ENCODE data around the gene CBFA2T2. TPM values are rescaled to one million over a fixed set of nuclear protein-coding genes. Genes with fewer than 3 reads are reported as not detected.

CBFA2T2 gene
- total and polyA plus RNA-seq, 2 donors (not counting 3 experiments of a cell fraction or from before 2014, with no cell fraction given) = 10.7 to 12.1 TPM

DNA sequence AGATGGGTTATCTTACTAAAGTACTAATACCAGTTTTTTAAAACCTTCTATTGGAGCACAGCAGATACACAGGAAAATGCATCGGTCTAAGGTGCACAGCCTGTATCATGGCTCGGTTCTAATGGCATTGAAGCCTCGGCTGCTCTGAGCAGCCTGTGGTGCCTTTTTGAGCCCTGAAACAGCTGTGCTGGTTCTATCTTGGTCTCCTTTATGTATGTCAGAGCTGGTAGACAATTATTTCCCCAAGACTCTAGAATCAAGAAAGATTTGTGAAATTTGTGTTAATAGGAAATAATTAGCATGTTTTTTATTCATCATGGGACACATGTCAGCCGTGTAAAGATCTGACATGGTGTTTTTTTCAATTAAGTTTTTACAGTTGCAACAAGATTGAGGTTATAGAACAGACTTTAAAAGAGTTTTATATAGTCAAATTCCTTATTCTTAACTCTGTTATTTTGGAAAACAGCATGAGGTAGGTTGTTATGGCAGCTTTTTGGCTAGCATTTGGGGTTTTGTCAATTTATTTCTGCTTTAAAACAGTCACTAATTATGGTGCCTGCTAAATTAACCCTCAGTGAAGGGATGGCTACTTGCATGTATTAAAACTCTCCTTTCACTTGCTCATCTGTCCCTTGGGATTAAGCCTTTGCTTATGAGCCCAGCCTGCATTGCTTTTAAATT lies 132.0 kb downstream of the CBFA2T2 start:
- Histone ChIP-seq H3K27ac (ENCODE audit: insufficient read depth, low read depth, low read length) (no peak overlapping the region), H2AFZ (ENCODE audit: low read depth, low read length) (no peak overlapping the region), H3K4me1 (ENCODE audit: control insufficient read depth, extremely low read depth, insufficient read depth, low read length) (no peaks in the 10 kb centered on the region), H3K4me2 (ENCODE audit: insufficient read depth, low read length) (no peak overlapping the region), H4K20me1 (replicated peaks; ENCODE audit: control insufficient read depth, extremely low read depth, insufficient read depth, low read length) (no peaks in the 10 kb centered on the region), H3K9me1 (replicated peaks; ENCODE audit: control insufficient read depth, extremely low read depth, insufficient read depth, low read length) (no peaks in the 10 kb centered on the region), H3K27me3 (ENCODE audit: control insufficient read depth in 2 of 2, insufficient read depth in 2 of 2, low read length in 2 of 2) (no peaks in the 10 kb centered on the region), H3K4me3 (replicated peaks in 1 of 3; ENCODE audit: insufficient read depth in 1 of 3, low read depth in 1 of 3, low read length in 3 of 3) (no peak overlapping the region), H3K9me3 (replicated peaks; ENCODE audit: control insufficient read depth, insufficient read depth, low read length) (no peaks in the 10 kb centered on the region), H3K79me2 (ENCODE audit: control insufficient read depth, insufficient read depth, low read length) (no peaks in the 10 kb centered on the region), H3K36me3 (ENCODE audit: control insufficient read depth in 2 of 2, extremely low read depth in 1 of 2, insufficient read depth in 2 of 2, low read length in 2 of 2) (peaks cover 0 to 2% of the 10 kb centered on the region in 2 experiments), H3K9ac (replicated peaks; ENCODE audit: extremely low read depth, insufficient read depth, low read length) (no peak overlapping the region)
- ChIA-PET POLR2A (no interaction called here), CTCF (interaction anchor here (1.0 kb wide), 1 partner anchor 46 kb away, joined by 3 read pairs; no protein-coding TSS in a partner anchor)
- BruUV-seq (replicated peaks) = no TSS peak
- FAIRE-seq (no peak), DNase-seq (ENCODE audit: low read depth, low spot score) (no peak)
- TF ChIP-seq GATA2 (IDR thresholded peaks at IDR 0.05; ENCODE audit: insufficient read depth, insufficient read length, low read depth, low read length) = no peak
- intact Hi-C loops (cut with micrococcal nuclease) (no loop called here), dilution Hi-C loops (cut with MboI; ENCODE audit: extremely low pct_ligation_motif_present, low sequenced_read_pairs) (no loop called here)

DNA sequence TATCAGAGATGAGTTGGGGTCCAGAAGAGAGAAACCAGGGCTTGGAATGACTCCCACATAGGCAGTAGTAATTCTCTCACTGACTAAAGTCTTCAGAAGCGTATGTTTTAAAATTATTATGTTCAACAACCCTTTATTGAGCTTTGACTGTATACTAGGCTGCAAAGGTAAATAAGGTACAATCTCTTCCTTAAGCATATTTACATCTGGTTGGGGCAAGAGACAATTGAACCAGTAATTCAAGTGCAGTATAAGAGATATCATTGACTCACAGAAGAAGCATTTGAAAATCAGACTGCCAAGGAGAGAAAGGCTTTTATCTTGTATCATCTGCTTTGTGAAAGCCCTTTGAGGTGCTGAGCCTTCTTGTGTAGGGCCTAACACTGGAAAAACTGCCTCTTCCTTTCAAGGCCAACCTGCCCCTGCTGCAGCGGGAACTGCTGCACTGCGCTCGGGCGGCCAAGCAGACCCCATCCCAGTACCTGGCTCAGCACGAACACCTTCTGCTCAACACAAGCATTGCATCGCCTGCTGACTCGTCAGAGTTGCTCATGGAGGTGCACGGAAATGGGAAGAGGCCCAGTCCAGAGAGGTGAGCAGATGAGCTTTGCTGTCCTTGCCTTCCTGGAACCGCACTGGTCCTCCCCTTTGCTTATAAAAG lies 132.9 kb downstream of the CBFA2T2 start:
- Histone ChIP-seq H3K4me1 (ENCODE audit: control insufficient read depth, extremely low read depth, insufficient read depth, low read length) (no peaks in the 10 kb centered on the region), H3K9me1 (replicated peaks; ENCODE audit: control insufficient read depth, extremely low read depth, insufficient read depth, low read length) (no peaks in the 10 kb centered on the region), H3K4me3 (replicated peaks in 1 of 3; ENCODE audit: insufficient read depth in 1 of 3, low read depth in 1 of 3, low read length in 3 of 3) (no peak overlapping the region), H2AFZ (ENCODE audit: low read depth, low read length) (no peak overlapping the region), H3K9ac (replicated peaks; ENCODE audit: extremely low read depth, insufficient read depth, low read length) (no peak overlapping the region), H3K4me2 (ENCODE audit: insufficient read depth, low read length) (no peak overlapping the region), H3K27me3 (ENCODE audit: control insufficient read depth in 2 of 2, insufficient read depth in 2 of 2, low read length in 2 of 2) (no peaks in the 10 kb centered on the region), H3K9me3 (replicated peaks; ENCODE audit: control insufficient read depth, insufficient read depth, low read length) (no peaks in the 10 kb centered on the region), H4K20me1 (replicated peaks; ENCODE audit: control insufficient read depth, extremely low read depth, insufficient read depth, low read length) (no peaks in the 10 kb centered on the region), H3K79me2 (ENCODE audit: control insufficient read depth, insufficient read depth, low read length) (no peaks in the 10 kb centered on the region), H3K36me3 (ENCODE audit: control insufficient read depth in 2 of 2, extremely low read depth in 1 of 2, insufficient read depth in 2 of 2, low read length in 2 of 2) (peaks cover 0 to 2% of the 10 kb centered on the region in 2 experiments), H3K27ac (ENCODE audit: insufficient read depth, low read depth, low read length) (no peak overlapping the region)
- dilution Hi-C loops (cut with MboI; ENCODE audit: extremely low pct_ligation_motif_present, low sequenced_read_pairs) = no loop called here
- BruUV-seq (replicated peaks) = no TSS peak
- no peak for FAIRE-seq
- TF ChIP-seq, protein P1, sequence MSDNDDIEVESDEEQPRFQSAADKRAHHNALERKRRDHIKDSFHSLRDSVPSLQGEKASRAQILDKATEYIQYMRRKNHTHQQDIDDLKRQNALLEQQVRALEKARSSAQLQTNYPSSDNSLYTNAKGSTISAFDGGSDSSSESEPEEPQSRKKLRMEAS (IDR thresholded peaks at IDR 0.05; ENCODE audit: insufficient read depth, insufficient read length) = no peak
- TF ChIP-seq POLR2AphosphoS5 (IDR thresholded peaks at IDR 0.05; ENCODE audit: insufficient read depth, low read depth, low read length) (no peak), FOS (IDR thresholded peaks at IDR 0.05; ENCODE audit: borderline replicate concordance, insufficient read depth, low read length) (no peak), EZH2 (IDR thresholded peaks at IDR 0.05; ENCODE audit: borderline replicate concordance, low read depth, low read length, severe bottlenecking) (no peak), POLR2A (IDR thresholded peaks at IDR 0.05; ENCODE audit: low read depth, low read length) (no peak), GATA2 (IDR thresholded peaks at IDR 0.05; ENCODE audit: insufficient read depth, insufficient read length, low read depth, low read length) (no peak), MYC (IDR thresholded peaks at IDR 0.05; ENCODE audit: low read depth, low read length) (no peak), JUN (IDR thresholded peaks at IDR 0.05; ENCODE audit: borderline replicate concordance, insufficient read depth, insufficient read length, low read depth) (no peak)
- TF ChIP-seq, protein P2, sequence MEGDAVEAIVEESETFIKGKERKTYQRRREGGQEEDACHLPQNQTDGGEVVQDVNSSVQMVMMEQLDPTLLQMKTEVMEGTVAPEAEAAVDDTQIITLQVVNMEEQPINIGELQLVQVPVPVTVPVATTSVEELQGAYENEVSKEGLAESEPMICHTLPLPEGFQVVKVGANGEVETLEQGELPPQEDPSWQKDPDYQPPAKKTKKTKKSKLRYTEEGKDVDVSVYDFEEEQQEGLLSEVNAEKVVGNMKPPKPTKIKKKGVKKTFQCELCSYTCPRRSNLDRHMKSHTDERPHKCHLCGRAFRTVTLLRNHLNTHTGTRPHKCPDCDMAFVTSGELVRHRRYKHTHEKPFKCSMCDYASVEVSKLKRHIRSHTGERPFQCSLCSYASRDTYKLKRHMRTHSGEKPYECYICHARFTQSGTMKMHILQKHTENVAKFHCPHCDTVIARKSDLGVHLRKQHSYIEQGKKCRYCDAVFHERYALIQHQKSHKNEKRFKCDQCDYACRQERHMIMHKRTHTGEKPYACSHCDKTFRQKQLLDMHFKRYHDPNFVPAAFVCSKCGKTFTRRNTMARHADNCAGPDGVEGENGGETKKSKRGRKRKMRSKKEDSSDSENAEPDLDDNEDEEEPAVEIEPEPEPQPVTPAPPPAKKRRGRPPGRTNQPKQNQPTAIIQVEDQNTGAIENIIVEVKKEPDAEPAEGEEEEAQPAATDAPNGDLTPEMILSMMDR (IDR thresholded peaks at IDR 0.05; ENCODE audit: extremely low read depth in 1 of 2, insufficient read depth in 1 of 2, low read depth in 1 of 2, low read length in 2 of 2) = no peak
- intact Hi-C loops (cut with micrococcal nuclease) = no loop called here
- no peak for DNase-seq (ENCODE audit: low read depth, low spot score)
- ChIA-PET POLR2A (no interaction called here), CTCF (interaction anchor here (1.0 kb wide), 1 partner anchor 45 kb away, joined by 3 read pairs; no protein-coding TSS in a partner anchor)
